Measurements from ENCODE around the gene CPVL.

CPVL gene

GRCh38 chr7:28958980-28959347 lies 187.4 kb downstream of the CPVL start:
- no peak for DNase-seq

DNA sequence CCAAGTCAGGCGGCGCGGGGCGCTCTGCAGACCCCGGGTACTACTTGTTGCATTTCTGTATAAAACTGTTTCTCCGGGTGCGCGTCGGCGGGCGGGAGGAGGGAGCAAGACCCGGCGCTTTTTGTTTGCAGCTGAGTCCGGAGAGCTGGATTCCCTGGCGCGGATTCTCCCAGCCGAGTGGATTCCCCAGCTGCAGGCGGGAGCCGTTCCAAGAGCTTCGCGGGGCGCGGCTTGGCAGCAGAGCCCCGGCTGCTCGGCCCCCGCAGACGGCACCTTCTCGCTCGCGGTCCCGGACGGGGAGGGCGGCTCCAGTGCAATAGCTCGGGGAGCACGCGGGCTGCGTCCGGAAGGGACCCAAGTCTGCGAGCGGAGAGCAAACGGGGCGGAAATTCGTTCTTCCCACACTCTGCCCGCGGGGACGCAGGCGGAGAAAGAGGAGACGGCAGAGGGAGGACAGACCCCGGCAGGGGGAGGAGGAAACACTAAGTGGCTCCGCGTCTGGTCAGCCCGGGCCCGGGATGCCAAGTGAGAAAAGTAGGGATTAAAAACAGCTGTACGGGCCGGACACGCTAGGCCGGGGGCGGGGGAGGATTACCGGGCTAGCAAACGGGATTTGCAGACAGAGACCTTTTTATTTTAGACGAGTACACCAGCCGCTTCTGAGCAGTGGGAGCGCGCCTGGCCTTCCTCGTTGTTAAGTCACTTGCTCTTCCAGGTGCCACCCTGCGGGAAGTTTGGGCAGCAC lies 187.9 kb downstream of the CPVL start, which contains the start of gene TRIL:
TSS of gene TRIL (minus strand) at position 96 of the 745 bp plus-strand sequence. CDS start 284 bp downstream, outside the sequence.
- peak; percentile 20 for DNase-seq

DNA sequence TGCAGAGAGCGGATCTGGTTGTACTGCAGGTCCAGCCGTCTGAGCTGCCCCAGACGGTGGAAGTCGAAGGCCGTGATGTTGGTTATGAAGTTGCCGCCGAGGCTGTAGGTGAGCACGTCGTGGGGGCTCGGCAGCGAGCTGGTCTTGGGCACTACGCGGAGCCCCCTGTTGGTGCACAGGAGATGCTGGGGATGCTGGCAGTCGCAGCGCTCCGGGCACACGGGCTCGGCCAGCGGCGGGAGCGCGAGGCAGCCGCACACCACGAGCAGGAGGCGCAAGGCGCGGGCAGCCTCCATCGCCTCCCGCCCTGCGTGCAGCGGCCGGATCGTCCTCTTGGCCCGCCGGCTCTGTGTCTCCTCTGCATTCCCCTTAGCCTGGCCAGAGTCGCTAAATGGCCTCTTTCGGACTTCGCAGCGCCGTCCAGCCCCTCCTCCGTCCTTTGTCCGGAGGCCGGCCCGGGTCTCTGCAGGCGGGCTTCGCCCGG lies 188.5 kb downstream of the CPVL start:
- DNase-seq = no peak

DNA sequence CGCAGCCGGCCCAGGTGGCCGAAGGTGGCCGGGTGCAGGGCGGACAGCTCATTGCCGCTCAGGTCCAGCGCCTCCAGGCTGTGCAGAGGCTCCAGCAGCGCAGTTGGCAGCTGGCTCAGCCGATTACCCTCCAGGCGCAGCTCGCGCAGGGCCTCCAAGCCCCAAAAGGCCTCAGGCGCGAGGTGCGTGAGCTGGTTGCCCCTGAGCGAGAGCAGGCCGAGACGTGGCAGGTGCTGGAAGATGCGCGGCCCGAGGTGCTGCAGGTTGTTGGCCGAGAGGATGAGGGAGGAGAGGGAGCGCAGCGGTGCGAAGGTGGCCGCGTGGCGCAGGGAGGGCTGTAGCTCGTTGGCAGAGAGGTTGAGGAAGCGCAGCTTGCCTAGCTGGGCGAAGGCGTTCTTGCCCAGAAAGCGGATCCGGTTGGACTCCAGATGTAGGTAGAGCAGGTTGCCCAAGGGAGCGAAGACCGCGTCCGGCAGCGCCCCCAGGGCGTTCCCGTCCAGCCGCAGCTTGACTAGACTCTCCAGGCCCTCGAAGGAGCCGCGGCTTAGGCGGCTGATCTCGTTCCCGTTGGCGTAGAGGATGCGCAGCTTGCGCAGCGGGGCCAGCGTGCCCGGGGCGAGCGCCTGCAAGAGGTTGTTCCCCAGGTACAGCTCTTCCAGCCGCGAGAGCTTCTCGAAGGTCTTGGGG lies 189.1 kb downstream of the CPVL start:
- DNase-seq = peak; percentile 53

DNA sequence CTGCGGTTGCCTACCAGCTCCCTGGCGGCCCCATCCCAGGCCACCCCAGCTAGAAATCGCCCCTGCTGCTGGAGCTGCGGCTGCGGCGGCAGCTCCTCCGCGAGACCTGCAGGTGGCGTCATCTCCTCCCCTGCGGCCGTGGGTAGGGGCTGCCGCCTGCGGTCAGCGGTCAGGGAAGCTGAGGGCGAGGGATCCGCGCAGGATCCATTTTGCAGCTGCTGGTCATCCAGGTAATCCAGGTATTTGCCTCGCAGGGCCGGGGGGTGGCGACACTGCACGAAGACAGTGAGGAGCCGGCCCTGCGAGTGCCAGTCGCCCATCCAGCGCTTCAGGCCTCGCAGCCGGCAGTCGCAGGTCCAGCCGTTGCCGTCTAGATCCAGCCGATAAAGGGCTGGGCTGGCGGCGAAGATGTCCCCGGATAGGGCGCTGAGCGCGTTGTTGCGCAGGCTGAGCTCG lies 189.7 kb downstream of the CPVL start:
- DNase-seq = peak; percentile 70

DNA sequence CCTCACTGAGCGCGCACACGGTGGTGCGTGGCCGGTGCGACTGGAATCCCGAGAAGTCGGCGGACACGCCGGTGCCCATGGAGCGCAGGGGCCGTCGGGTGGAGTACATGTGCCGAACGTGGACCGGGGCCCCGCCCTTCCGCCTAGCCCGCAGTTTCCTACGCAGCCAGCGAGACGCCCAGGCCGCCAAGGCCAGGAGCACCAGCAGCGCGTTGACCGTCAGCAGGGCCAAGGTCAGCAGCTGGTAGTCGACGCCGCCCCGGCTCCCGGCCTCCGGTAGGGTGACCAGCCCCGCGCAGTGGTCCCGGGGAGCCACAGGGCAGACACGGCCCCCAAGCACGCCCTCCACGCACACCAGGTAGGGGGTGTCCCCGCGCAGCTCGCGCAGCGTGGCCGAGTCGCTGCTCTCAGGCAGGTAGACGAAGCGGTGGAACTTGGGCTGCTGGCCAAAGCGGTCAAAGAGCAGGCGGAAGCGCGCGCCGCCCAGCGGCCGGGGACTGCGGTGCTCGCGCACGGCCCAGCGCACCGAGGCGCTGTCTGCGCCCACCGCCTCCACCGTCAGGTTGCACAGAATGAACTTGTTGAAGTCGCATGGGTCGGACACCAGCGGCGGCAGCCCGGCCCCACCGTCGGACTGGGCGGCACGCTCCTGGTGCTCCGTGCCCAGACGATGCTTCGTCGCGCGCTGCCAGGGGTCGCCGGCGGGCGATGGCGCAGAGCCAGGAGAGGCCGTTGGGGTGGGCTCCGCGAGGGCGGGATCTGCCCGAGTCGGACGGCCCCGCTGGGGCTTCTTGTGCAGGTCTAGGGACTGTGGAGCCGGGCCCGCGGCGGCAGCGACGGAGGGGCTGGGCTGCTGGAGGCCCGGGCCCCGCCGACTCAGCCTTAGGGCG lies 190.4 kb downstream of the CPVL start:
- peak; percentile 83 for DNase-seq

- no peak for DNase-seq
Observed at GRCh38 chr7:28955356-28955717, 191.0 kb downstream of the CPVL start.

- no peak for DNase-seq
Observed at GRCh38 chr7:28954946-28955345, 191.4 kb downstream of the CPVL start.

DNA sequence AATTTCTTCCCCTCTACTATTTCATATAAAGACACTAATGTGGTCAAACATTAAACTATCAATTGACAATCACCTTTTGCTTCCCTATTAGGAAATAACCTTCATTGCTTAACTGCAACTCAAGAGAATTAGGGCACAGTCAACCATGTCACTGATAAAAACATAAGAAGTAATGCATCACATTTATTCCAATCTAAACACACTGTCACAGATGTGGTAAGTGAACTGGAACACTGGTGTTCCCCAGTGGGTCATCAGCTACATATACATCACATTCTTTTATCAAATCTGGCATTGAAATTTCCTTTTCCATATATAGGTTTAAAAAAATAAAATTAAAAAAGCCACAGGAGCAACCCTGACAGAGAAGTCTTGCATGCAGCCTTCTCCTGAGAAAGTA lies 191.9 kb downstream of the CPVL start:
- DNase-seq = no peak

DNA sequence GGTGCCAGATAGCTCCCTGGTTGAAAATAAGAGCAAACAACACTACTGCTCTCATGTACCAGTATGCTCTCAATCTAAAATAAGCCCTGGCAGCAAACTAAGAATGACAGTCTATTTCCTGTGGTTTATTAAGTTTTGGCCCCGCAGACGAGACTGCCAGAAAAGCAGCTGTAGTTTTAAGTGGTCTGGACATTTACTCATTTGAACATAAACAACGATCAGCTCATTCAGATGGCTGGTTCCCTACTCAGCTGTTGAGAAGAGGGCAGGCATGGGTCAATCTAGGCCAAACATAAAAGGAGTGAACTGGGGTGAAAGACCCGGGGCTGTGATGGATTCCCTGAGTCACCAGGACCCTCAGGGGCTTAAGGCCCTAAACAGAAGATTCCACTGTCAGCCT lies 192.7 kb downstream of the CPVL start:
- no peak for DNase-seq
